Natural killer cell (primary cell): Measurements from ENCODE around the gene KCNQ1OT1. TPM values are rescaled to one million over a fixed set of nuclear protein-coding genes. Genes with fewer than 3 reads are reported as not detected.

Experiments
- ATAC-seq, 3 donors: fragments of 150-1000 bp in 2 of 3; fragments of 200-7000 bp in 1 of 3; cut with Tn5 transposase; 1 replicate in 1 of 3; 2 replicates in 2 of 3; pipeline ENCODE4 v1.10.0; 2021; ENCODE audit warnings: mild to moderate bottlenecking in 2 of 3, moderate library complexity in 2 of 3
- DNase-seq, 2 donors: peaks; one replicate each; pipeline versions ENCODE4 v3.0.0 to v3.0.0-alpha.2; 2013 to 2021; ENCODE audit warnings: mixed read lengths in 1 of 2
- H3K27ac ChIP-seq: one replicate; pipeline ENCODE4 v1.5.1; 2013; ENCODE audit warnings: mild to moderate bottlenecking, low read length
- H3K27me3 ChIP-seq: one replicate; pipeline ENCODE4 v1.6.1; 2013; ENCODE audit warnings: low read length; ENCODE audit not compliant: control insufficient read depth, insufficient read depth
- H3K36me3 ChIP-seq: one replicate; pipeline ENCODE4 v1.6.1; 2013; ENCODE audit warnings: low read length; ENCODE audit not compliant: control insufficient read depth, insufficient read depth
- H3K4me1 ChIP-seq: one replicate; pipeline ENCODE4 v1.6.1; 2013; ENCODE audit warnings: low read length; ENCODE audit not compliant: control insufficient read depth, insufficient read depth
- H3K4me3 ChIP-seq: one replicate; pipeline ENCODE4 v1.5.1; 2013; ENCODE audit warnings: low read length
- H3K9me3 ChIP-seq: one replicate; pipeline ENCODE4 v1.6.1; 2013; ENCODE audit warnings: low read length; ENCODE audit not compliant: control insufficient read depth, insufficient read depth
- H3K27ac Mint-ChIP-seq, 2 donors: one replicate each; pipeline ENCODE4 v1.8.0; 2022; ENCODE audit warnings: mild to moderate bottlenecking in 2 of 2, mixed read lengths in 2 of 2, moderate library complexity in 1 of 2
- H3K27me3 Mint-ChIP-seq, 2 donors: one replicate each; pipeline ENCODE4 v1.8.0; 2022; ENCODE audit warnings: low read depth in 2 of 2, mixed read lengths in 2 of 2
- H3K36me3 Mint-ChIP-seq: one replicate; pipeline ENCODE4 v1.8.0; 2022; ENCODE audit warnings: mixed read lengths
- H3K4me1 Mint-ChIP-seq, 2 donors: one replicate each; pipeline ENCODE4 v1.8.0; 2022; ENCODE audit warnings: mixed read lengths in 2 of 2
- H3K4me3 Mint-ChIP-seq: one replicate; pipeline ENCODE4 v1.8.0; 2022; ENCODE audit warnings: mild to moderate bottlenecking, moderate library complexity, mixed read lengths
- H3K9me3 Mint-ChIP-seq, 2 donors: one replicate each; pipeline ENCODE4 v1.8.0; 2022; ENCODE audit warnings: mixed read lengths in 2 of 2
- WGBS: methylation state at CpG from one replicate; pipeline ENCODE4 v1.1.7; 2013; ENCODE audit warnings: missing lambda C conversion rate; ENCODE audit not compliant: insufficient coverage; 5-methylcytosine and 5-hydroxymethylcytosine counted together
- intact Hi-C: fragments of 100-400 bp; cut with micrococcal nuclease; formaldehyde crosslinking; loops from one replicate; pipeline ENCODE4 v1.14.2; 2022
- total RNA-seq, 4 donors: library from RNA; stranded (reverse); fragments of 120-200 nt in 1 of 4; gene quantifications; one replicate each; pipeline versions ENCODE4 v1.2.3 to v1.2.4, GENCODE V29; 2013 to 2022
- TF ChIP-seq, protein P1 (sequence below): fragments of 200-600 bp; IDR thresholded peaks from one replicate; pipeline ENCODE4 v1.8.0; 2022; ENCODE audit warnings: antibody characterized with exemption

The KCNQ1OT1 gene
- total RNA-seq, 3 donors from 2014 or later (not counting 1 experiment from before 2014, with no cell fraction given): 0.72 to 0.78 (median 0.75) TPM

GRCh38 chr11:2592559-2593392, 107.0 kb downstream of the KCNQ1OT1 start:
- Mint-ChIP-seq H3K4me3 (no peak overlapping the region), H3K9me3 (no peaks in the 10 kb centered on the region), H3K4me1 (no peaks in the 10 kb centered on the region), H3K27me3 (peaks cover 15 to 26% of the 10 kb centered on the region in 2 donors), H3K36me3 (no peaks in the 10 kb centered on the region), H3K27ac (no peak overlapping the region)
- TF ChIP-seq, protein P1, sequence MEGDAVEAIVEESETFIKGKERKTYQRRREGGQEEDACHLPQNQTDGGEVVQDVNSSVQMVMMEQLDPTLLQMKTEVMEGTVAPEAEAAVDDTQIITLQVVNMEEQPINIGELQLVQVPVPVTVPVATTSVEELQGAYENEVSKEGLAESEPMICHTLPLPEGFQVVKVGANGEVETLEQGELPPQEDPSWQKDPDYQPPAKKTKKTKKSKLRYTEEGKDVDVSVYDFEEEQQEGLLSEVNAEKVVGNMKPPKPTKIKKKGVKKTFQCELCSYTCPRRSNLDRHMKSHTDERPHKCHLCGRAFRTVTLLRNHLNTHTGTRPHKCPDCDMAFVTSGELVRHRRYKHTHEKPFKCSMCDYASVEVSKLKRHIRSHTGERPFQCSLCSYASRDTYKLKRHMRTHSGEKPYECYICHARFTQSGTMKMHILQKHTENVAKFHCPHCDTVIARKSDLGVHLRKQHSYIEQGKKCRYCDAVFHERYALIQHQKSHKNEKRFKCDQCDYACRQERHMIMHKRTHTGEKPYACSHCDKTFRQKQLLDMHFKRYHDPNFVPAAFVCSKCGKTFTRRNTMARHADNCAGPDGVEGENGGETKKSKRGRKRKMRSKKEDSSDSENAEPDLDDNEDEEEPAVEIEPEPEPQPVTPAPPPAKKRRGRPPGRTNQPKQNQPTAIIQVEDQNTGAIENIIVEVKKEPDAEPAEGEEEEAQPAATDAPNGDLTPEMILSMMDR: no peak
- ATAC-seq: no peak
- H3K4me1 ChIP-seq: no peaks in the 10 kb centered on the region
- H3K27ac ChIP-seq: no peak overlapping the region
- H3K27me3 ChIP-seq: no peaks in the 10 kb centered on the region
- H3K4me3 ChIP-seq: no peak overlapping the region
- intact Hi-C loops: no loop called here
- DNase-seq: peak in 1 of 2 donors; percentile 9
- H3K36me3 ChIP-seq: no peaks in the 10 kb centered on the region
- WGBS: 91% methylated on average over 16 of the region's 16 CpGs
- no peaks in the 10 kb centered on the region for H3K9me3 ChIP-seq

- Histone ChIP-seq H3K4me1 (no peaks in the 10 kb centered on the region), H3K27me3 (no peaks in the 10 kb centered on the region), H3K9me3 (no peaks in the 10 kb centered on the region), H3K4me3 (no peak overlapping the region), H3K27ac (no peak overlapping the region), H3K36me3 (no peaks in the 10 kb centered on the region)
- ATAC-seq (no peak), DNase-seq (peak in 1 of 2 donors; percentile 13)
- Mint-ChIP-seq H3K4me3 (no peak overlapping the region), H3K27ac (no peak overlapping the region), H3K4me1 (no peaks in the 10 kb centered on the region), H3K9me3 (no peaks in the 10 kb centered on the region), H3K36me3 (no peaks in the 10 kb centered on the region), H3K27me3 (peaks cover 15 to 26% of the 10 kb centered on the region in 2 donors)
- TF ChIP-seq, protein P1: no peak
- WGBS: 82% methylated on average over 10 of the region's 10 CpGs
- intact Hi-C loops: no loop called here
These were observed 108.0 kb downstream of the KCNQ1OT1 start for GRCh38 chr11:2591805-2592204.

- intact Hi-C loops: no loop called here
- DNase-seq (peak in 1 of 2 donors; percentile 9), ATAC-seq (no peak)
- Mint-ChIP-seq H3K27me3 (peaks cover 12 to 22% of the 10 kb centered on the region in 2 donors), H3K4me3 (no peak overlapping the region), H3K9me3 (no peaks in the 10 kb centered on the region), H3K27ac (no peak overlapping the region), H3K36me3 (no peaks in the 10 kb centered on the region), H3K4me1 (no peaks in the 10 kb centered on the region)
- no peaks in the 10 kb centered on the region for H3K27me3 ChIP-seq
- H3K9me3 ChIP-seq: no peaks in the 10 kb centered on the region
- no peaks in the 10 kb centered on the region for H3K36me3 ChIP-seq
- H3K27ac ChIP-seq: no peak overlapping the region
- no peaks in the 10 kb centered on the region for H3K4me1 ChIP-seq
- 88% methylated on average over 28 of the region's 28 CpGs for WGBS
- no peak overlapping the region for H3K4me3 ChIP-seq
- TF ChIP-seq, protein P1: no peak
These were observed 108.6 kb downstream of the KCNQ1OT1 start for GRCh38 chr11:2590965-2591754.
